GM19468 (cell line): ENCODE results near the gene ALS2.

Source experiments
- ATAC-seq: cut with Tn5 transposase; IDR thresholded peaks from one replicate; pipeline ENCODE4 v1.9.1; 2021; ENCODE audit warnings: mild to moderate bottlenecking, moderate library complexity, moderate number of reproducible peaks; ENCODE audit not compliant: unreplicated experiment; ENCODE audit errors: extremely low read depth

Gene ALS2

DNA sequence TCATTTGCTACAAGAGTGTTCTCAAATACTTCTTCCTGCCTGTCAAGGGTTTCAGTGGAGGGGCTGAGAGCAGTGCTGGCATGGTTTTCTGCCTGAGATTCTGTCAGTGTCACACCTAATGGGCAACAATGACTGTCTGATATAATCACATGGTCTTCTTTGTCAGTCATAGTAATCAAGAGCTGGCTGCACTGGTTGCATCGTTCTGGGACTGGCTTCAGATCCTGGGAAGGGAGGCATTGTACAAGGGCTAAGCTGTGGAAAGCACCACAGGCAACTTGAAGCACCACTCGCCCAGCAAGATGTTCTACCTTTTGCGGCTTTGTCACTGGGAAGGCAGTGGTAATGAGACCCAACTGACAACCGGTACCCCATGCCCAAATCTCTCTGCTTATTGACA is 19.6 kb downstream of the ALS2 start:
- no peak for ATAC-seq

DNA sequence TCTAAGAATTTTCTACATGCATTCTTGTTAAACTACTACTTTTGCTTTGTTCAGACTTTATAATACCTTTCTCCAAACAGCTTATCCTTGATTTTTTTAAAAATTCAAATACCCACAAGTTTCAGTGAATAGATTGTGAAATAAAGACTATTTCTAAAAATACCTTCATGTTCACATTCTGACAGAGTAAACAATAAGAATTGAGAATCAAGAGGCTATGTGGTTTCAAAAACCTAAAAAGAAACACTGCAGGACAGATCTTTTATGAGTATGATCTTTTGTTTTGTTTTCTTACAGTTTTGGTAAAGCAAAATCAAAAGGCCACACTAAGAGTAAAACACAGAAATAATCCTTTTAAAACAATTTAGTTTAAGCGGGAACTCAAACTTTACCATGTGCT is 21.2 kb downstream of the ALS2 start:
- no peak for ATAC-seq

DNA sequence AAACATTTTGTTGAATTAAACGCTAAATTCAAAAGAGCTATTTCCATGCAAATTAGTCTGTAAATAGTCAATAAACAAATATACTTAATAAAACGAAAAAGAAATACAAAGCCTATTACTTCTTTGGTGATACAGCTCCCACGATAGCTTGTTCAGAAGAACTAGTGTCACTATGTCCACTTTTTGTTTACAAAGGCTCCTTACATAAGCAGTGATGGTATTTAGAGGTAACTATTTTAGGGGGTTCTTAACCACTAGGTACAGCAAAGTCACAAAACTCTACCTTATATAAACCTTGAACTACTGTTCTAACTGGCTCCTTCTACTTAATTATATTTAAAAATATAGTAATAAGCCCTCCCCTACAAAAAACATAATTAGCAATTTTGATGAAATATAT is 21.9 kb downstream of the ALS2 start:
- ATAC-seq = no peak

DNA sequence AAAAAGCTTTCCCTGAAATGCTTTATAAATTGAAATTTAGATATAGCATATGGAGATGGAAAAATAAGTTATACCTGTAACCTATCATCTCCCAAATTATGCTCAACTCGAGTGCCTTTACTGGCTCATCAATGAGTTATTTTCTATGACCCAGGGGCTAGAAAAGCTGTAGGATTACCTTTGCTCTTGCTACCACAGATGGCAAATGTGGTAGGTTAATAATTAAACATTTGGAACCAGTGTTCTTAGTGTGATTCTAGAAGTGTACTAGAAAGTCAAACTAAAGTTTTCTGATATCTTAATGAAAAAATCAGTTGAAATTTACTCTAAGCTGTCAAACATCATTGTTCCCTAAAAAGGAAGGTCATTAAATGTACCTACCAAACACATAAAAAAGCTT is 22.5 kb downstream of the ALS2 start:
- no peak for ATAC-seq

DNA sequence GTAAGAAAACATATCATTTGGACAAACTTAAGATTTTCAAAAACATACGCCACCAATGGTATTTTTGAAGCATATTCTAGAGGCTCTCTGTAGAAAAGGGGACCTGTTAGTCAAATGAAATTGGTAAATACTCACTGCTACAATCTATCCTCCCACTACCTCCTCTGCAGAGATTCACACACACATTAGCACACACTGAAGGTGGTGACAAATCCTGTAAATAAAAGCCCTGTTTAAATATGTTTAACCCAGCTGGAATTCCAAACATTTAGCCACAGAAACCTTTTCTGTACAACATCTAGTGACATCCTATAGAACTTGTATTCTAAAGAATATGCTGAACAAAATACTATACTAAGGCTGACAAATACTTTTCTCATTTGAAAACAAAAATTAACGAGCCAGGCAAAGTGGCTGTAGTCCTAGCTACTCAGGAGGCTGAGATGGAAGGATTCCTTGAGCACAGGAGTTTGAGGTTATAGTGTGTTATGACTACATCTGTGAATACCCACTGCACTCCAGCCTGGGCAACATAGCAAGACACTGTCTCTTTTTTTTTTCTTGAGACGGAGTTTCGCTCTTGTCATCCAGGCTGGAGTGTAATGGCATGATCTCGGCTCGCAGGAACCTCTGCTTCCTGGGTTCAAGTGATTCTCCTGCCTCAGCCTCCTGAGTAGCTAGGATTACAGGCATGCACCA is 25.9 kb downstream of the ALS2 start:
- ATAC-seq = no peak

DNA sequence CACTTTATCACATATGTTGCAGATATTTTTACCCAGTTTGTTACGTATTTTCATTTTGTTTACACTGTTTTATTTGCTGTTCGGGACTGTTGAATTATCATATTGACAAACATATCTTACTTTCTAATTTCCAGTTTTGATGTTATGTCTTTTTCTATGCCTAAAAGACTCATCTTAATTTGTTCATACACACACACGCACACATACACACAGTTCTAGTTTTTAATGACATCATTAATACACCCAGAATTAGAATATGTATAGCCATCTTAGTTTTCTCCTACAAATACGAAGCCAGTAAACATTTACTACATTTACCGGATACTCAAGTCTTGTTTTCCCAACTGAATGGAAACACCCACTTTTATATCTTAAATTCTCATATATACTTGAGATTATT is 29.2 kb downstream of the ALS2 start:
- ATAC-seq = no peak

DNA sequence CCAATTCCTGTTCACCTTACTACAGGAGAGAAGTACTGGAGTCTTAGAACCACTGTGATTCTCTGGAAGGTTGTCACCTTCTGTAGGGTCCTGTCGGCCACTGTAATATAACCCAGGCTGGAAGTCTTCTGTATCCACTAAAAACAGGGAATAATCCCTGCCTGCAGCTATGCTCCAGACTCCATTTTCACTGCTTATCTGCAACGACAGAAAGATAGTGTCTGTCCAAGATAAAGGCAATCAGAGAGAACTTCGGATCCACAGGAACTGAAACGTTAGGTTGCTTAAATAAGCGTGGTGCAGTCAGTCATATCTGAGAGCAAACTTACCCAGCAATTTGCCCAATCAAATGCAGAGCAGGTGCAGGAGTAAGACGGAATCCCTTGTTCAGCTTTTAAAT is 34.2 kb downstream of the ALS2 start:
- no peak for ATAC-seq

DNA sequence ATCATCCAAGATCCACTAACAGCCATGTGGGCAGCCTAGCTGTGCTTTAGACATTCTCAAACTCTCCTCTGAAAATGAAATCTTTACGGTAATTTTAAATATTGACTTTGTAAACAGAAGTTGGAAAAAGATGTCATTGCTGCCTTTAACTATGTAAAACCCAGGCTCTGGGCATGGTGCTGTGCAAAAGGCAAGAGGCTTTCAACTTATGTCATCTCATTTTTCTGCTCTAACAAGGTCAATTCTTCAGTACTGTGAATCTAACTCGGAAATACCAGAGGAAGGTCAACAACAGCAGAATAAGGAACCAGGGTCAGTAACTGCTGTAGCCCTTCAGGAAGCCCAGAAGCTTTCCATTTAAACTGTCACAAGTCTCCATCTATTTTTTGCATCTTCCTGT is 45.2 kb downstream of the ALS2 start:
- no peak for ATAC-seq

DNA sequence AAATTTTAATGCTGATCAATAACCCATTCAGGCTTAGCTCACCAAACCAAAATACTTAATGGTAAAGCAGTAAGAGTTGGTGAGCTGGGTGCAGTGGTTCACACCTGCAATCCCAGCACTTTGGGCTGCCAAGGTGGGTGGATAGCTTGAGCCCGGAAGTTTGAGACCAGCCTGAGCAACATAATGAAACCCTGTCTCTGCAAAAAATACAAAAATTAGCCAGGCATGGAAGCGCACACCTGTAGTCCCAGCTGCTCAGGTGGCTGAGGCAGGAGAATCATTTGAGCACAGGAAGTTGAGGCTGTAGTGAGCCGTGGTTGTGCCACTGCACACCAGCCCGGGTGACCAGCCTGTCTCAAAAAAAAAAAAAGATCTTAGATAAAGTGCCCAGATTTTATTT is 46.6 kb downstream of the ALS2 start:
- ATAC-seq = no peak

DNA sequence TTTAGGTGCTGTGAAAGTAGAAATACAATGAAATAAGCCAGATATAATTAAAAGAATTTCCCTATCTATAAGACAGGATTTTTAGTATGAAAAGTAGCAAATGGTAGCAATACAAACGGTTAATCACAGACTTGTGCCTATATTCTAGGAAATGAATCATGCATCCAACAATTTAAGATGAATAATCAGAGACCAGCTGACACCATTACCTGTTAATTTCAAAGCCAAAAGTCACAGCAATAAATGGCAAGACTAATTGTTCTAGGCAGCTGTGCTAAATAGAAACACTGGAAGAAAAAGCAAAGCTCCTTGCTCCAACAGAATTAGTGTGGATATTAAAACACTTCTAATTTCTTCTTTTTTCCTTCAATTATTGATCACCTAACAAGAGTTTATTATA is 47.2 kb downstream of the ALS2 start:
- ATAC-seq = no peak

DNA sequence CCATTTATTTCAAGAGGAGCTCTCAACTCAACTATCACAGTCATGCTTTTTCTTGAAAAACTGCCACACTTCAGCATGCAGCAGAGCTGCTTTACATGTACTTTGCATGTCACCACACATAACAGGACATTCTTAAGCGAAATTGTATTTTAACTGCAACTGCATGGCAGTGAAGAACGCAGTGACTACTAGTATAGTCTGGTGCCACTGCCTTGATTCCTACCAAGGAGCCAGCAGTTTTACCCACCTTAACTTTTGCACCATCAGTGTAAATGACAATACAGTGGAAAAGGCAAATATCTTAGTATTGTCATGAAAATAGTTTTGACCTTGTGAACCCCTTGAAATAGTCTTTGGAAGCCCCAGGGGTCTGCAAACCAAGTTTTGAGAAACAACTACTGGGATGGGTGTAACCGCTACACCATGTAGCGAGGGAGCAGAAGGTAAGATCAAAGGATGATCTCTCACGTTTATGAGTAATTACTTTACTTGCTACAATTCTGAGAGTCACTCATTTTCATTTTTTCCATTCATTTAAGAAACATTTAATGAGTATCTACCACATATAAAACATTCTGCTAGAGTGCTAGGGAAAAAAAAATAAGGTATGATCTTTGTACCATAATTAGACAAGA is 50.0 kb downstream of the ALS2 start:
- ATAC-seq = no peak

DNA sequence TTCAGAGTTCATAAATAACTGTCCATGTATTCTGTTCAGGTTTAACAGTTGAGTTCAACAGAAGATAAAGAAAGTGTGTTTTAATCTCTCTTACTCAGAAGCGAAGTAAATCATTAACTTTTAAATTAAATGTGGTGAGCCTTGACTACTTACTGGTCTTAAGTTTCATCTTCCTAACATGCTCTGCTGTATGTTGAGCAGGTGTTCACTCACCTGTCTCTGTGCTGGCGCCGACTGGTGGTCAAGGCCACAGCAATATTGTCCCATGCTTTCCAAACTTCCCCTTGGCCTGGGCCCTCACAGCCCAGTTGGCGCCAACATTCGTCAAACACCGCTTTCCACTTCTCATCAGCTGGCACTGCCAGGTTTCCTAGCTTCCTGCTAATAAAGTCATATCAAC is 65.3 kb downstream of the ALS2 start:
- no peak for ATAC-seq

DNA sequence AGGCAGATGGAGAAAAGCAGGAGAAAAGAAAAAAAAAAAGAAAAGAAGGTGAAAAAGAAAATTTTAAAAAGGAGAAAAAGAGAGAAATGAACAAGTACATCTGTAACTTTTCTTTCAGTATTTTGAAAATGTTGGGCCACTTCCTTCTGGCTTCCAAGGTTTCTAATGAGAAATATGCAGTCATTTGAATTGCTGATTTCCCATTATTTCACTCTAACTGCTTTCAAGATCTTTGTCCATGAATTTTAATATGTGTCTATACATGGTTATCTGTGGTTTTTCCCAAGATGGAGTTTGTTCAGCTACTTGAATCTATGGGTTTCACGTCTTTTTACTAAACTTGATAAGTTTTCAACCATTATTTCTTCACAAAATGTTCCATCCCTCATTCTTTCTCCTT is 68.0 kb downstream of the ALS2 start:
- no peak for ATAC-seq

DNA sequence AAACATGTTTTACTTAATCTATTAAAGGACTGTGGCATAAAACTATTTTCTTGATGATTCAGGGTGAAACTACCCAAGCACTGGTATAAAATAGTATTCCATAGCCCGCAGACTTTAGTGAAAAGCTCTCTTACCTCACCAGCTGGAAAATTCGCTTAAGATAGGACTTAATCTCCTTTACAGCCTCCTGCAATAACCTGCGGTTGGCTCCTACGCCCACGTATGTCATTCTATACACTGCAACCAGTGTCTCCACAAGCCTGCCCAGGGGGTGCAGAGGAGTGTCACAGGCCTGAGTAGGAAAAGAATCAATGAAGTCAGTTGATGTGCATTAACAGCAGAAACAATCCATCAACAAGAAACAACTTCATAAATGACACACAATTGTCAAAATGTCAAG is 71.0 kb downstream of the ALS2 start:
- no peak for ATAC-seq

DNA sequence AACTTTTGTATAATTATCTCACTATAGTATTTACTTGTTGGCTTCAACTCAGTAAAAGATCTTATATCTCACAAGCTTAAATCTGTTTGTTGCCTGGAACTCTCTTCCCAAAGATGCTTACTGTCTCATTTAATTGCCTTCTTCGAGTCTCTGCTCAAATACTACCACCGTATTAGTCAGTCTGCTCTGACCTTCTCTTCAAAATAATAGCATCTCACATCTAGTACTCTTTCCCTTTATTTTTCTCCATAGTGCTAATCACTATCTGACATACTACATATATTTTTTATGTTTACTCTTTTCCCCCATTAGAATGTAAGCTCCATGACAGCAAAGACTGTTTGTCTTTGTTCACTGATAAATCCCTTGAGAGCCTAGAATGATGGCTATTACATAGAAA is 71.7 kb downstream of the ALS2 start:
- no peak for ATAC-seq

DNA sequence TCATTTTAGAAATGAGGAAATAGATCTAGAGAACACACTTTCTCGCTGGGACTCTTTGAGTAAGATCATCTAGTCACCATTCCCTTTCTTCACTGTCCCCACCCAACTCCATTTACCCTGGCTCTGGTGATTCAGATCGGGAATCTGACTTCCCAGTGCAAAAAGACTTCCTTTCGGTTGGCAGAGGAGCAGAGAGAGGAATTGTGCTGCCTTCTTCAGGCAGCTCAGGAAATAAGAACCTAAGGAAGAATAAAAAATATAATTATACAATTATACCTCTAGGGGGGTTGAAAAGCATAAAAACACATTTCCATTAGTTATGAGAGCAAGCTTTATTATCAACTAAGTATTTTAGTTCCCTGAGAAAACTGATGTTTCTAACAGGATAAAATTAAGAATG is 73.0 kb downstream of the ALS2 start:
- no peak for ATAC-seq

DNA sequence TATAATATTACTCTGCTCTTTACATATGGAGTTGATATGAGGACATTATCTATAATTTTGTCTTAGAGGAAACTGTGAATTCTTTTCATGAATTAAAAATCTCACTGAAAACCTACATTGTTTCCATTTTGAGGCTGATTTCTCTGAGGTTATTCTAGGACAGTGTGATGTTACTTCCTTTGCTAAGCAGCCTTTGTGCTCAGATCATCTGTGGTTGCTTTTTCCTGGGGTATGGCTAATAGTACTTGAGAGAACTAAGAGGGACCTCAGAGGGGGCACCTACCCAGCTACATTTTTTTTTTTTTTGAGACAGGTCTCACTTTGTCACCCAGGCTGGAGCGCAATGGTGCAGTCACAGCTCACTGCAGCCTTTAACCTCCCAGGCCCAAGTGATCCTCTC is 73.6 kb downstream of the ALS2 start:
- ATAC-seq = no peak

DNA sequence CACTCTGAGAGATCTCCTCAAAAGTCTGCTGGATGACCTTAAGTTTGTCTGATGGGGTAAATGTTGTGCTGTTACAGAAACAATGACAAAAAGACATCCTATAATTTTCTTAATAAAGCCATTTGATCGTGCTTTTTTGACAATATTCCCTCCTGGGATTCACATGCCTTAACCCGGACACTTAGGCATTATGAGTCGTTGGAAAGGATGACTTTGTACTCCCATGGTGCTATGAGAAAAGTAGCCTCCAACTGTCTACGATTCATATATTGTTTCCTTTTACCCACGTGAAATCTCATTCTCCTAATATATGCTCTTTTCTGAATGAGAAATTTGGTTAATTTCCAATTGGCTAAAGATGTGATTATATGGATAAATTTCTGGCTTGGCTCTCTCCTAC is 76.2 kb downstream of the ALS2 start:
- no peak for ATAC-seq

DNA sequence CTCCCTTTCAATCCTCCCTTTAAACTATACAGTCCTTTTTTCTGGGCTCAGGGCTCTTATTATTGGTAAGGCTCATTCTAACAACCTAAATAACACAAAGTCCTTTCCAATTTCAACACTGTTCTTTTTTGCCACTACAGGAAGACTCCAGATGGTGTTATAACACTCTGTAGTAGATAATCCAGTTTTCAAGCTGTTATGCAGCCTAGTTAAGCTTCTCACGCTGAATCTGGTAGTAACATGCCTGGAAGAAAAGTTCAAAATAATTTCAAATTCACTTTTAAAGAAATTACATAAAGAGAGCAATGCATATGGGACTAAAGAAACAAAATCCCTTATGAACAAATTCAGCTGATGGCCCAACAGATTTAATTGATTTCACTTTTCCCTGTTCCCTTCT is 79.1 kb downstream of the ALS2 start:
- ATAC-seq = no peak

DNA sequence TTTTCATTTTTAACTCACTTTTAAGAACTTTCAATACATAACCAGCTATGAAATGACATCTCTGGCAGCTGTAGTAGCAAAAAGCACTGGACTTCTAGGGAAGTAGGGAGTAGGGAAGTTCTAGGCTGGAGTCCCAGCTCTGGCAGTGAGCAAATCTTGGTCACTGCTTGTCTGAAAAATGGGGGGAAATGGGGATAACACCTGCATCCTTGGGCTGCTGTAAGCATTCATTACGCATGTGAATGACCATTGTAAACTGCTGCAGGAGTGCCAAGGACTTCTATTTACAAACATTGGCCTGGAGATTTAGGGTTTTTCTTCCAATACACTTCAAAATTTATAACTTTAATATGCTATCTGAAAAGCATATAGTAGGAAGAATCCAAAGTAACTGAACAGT is 81.3 kb downstream of the ALS2 start:
- ATAC-seq = no peak

DNA sequence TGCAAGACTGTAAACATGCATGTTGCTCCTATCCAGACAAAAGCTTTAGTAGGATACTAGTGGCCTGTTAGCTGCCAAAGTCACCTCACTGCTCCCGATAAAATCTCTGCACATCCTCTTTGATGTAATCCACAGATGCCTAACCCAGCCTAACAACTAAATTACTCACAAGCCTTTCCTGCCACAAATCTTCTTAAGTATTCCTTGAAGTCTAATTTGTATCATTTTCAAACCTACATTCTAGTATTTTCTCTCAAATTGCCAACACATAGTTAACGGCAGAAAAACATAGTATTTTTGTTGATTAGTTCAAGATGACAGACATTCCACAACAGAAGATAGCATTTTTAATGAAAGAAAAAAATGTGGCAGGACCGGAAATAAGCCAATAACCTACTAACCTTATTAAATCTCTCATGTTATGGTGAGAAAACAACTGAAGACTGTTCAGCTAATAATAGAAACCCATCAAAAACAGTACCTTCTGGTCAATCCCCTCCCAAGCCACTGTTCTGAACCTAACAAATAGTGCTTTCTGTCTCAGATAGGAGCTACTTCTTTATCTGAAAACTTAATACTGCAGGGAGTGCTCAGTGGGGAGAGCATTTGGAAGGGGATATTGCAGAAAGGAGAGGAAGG is 82.0 kb downstream of the ALS2 start, which contains the start of gene MPP4:
MPP4 (minus strand) TSS at position 57 of the 639 bp plus-strand sequence. CDS start 4,690 bp downstream, outside the sequence.
- ATAC-seq = no peak

DNA sequence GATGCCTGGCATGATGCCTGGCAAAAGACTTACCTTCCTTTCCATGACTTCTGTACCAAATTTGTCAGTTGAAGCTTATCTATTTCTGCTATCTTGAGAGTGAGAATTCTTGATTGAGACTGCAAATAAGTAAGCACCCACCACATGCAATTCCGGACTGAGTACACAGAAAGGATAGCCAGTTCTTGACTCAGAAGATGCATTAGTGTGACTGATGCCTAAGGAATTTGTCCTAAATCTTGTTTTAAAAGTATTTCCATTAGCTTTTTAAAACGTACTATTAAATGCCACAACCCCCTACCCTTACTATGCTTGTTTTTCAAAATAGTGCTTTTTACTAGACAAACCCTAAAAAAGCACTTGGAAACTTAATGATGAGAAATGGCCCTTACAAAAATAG is 82.8 kb downstream of the ALS2 start:
- no peak for ATAC-seq
